ENCODE data around the gene IL17RC.

DNA sequence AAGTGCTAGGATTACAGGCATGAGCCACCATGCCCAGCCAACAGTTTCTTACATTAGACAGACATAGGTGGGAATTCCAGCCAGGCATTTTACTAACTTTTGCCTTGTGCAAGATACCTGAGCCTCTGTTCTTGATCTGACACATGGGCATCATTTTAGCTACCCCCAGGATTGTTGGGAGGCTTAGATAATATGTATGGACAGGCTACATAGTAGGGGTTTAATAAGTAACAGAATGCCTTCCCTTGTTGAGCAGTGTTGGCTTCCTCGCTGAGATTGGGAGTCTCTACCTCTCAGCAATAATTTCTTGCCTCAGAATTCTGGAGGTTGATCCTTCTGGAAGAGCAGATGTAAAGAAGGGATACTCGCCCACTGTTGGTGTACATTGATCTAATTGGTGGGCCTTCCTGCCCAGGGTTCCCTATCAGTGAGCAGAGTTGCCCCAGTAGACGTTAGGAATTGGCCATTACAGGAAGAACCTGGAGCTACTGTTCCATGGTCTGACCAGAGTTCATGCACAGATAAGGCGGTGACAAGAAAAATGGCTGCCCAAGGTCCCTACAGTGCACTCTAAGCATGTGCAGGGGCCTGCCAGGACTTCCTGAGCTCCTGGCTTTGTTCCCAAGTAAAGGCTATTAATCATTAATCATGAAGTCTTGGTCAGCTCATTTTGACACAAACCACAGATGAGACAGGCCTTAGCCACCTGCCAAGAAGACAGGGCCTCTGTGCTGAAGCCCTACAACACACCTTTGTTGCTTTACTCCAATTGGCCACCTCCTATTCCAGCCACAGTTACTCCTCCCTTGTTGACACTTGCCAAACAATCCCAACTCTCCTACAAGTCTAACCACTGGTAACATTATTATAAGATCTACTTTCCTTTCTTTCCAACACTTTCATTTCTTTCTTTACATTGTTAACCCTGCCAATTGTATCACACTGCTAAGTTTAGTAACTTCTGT lies 19.2 kb upstream of the IL17RC start:
- TF ChIP-seq, protein P1, sequence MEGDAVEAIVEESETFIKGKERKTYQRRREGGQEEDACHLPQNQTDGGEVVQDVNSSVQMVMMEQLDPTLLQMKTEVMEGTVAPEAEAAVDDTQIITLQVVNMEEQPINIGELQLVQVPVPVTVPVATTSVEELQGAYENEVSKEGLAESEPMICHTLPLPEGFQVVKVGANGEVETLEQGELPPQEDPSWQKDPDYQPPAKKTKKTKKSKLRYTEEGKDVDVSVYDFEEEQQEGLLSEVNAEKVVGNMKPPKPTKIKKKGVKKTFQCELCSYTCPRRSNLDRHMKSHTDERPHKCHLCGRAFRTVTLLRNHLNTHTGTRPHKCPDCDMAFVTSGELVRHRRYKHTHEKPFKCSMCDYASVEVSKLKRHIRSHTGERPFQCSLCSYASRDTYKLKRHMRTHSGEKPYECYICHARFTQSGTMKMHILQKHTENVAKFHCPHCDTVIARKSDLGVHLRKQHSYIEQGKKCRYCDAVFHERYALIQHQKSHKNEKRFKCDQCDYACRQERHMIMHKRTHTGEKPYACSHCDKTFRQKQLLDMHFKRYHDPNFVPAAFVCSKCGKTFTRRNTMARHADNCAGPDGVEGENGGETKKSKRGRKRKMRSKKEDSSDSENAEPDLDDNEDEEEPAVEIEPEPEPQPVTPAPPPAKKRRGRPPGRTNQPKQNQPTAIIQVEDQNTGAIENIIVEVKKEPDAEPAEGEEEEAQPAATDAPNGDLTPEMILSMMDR (IDR thresholded peaks at IDR 0.05; ENCODE audit: low read length) = no peak
- TF ChIP-seq EZH2phosphoT487 (IDR thresholded peaks at IDR 0.05; ENCODE audit: low read length) = no peak
